ENCODE results near the gene TBX20.
"Not testable (repeated sequence)": the region's sequence is repeated elsewhere in the genome, so short reads cannot be mapped to it uniquely, and the experiment has no call there.

DNA sequence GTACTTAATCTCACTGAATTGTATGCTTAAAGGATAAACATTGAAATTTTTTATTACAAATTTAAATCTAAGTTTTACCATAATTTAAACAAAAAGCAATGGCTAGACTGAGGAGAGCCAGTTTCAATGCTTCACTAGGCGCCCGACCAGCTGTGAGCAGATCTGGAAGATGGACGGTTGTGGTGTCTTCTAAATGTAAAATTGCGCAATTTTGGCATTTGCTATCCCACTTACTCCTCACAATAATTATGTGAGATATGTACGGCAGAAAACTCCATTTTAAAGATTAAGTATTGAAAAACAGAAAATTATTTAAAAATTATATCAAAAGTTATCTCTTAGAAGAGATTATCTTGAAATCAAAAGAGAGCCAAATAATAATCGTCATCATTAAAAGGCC is 73.2 kb downstream of the TBX20 start:
- TF ChIP-seq, protein P1, sequence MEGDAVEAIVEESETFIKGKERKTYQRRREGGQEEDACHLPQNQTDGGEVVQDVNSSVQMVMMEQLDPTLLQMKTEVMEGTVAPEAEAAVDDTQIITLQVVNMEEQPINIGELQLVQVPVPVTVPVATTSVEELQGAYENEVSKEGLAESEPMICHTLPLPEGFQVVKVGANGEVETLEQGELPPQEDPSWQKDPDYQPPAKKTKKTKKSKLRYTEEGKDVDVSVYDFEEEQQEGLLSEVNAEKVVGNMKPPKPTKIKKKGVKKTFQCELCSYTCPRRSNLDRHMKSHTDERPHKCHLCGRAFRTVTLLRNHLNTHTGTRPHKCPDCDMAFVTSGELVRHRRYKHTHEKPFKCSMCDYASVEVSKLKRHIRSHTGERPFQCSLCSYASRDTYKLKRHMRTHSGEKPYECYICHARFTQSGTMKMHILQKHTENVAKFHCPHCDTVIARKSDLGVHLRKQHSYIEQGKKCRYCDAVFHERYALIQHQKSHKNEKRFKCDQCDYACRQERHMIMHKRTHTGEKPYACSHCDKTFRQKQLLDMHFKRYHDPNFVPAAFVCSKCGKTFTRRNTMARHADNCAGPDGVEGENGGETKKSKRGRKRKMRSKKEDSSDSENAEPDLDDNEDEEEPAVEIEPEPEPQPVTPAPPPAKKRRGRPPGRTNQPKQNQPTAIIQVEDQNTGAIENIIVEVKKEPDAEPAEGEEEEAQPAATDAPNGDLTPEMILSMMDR (conservative IDR thresholded peaks at IDR 0.05) = not testable (repeated sequence)
- not testable (repeated sequence) for TF ChIP-seq ZFX (IDR thresholded peaks at IDR 0.05)
